Right lobe of liver (tissue), 6 donors: ENCODE data around the gene SLC17A9. TPM values are rescaled to one million over a fixed set of nuclear protein-coding genes. Genes with fewer than 3 reads are reported as not detected.
A peak's percentile ranks its signal among the peaks of the same experiment; 100 is the strongest.

Source experiments
- ATAC-seq, 4 donors: fragments of 200-7000 bp; cut with Tn5 transposase; one replicate each; pipeline ENCODE4 v1.9.1; 2020; ENCODE audit warnings: mild to moderate bottlenecking in 4 of 4, moderate library complexity in 4 of 4
- DNase-seq, 3 donors: peaks; one replicate each; pipeline ENCODE4 v3.0.0-alpha.2; 2020
- H3K27ac ChIP-seq, 3 donors: fragments of 200-600 bp; one replicate each; pipeline ENCODE4 v1.8.0; 2022
- H3K27me3 ChIP-seq, 2 donors: fragments of 200-600 bp; one replicate each; pipeline ENCODE4 v1.8.0; 2022
- H3K36me3 ChIP-seq, 4 donors: fragments of 200-600 bp; sonication (generic) in 1 of 4; one replicate each; pipeline versions ENCODE4 v1.5.1 to v1.8.0; 2017 to 2022; ENCODE audit warnings: control low read depth in 1 of 4
- H3K4me1 ChIP-seq, 4 donors: fragments of 200-600 bp; sonication (generic) in 1 of 4; one replicate each; pipeline versions ENCODE4 v1.5.1 to v1.8.0; 2017 to 2022; ENCODE audit warnings: control low read depth in 1 of 4
- H3K4me3 ChIP-seq, 3 donors: fragments of 200-600 bp; one replicate each; pipeline ENCODE4 v1.8.0; 2022
- H3K9me3 ChIP-seq, 4 donors: fragments of 200-600 bp; sonication (generic) in 1 of 4; one replicate each; pipeline versions ENCODE4 v1.5.1 to v1.8.0; 2017 to 2022; ENCODE audit warnings: control low read depth in 1 of 4
- POLR2A ChIP-seq: fragments of 450-650 bp; IDR thresholded peaks from one replicate; pipeline ENCODE4 v1.6.1; 2017; ENCODE audit warnings: antibody characterized with exemption, mild to moderate bottlenecking
- WGBS: methylation state at CpG from one replicate; pipeline ENCODE4 v1.1.6; 2018; ENCODE audit warnings: low coverage, low lambda C conversion rate; ENCODE audit not compliant: insufficient coverage; ENCODE audit errors: missing lambda C conversion rate; 5-methylcytosine and 5-hydroxymethylcytosine counted together
- intact Hi-C, 2 donors: fragments of 100-400 bp; cut with DNase I; formaldehyde crosslinking; loops; one replicate each; pipeline versions ENCODE4 v1.11.2 to v1.14.1; 2022
- total RNA-seq, 6 experiments: library from RNA; depleted of rRNA in 2 of 6; stranded (reverse); fragments of >200 nt in 2 of 6; fragmentation: NEBNext Ultra II Directional in 3 of 6; extraction: Animal tissue kit (Norgen Biotek cat#: 25700) in 3 of 6; gene quantifications; one replicate each; pipeline versions ENCODE4 v1.1.0 to v1.2.4, GENCODE V29; 2016 to 2023
- TF ChIP-seq, protein P1 (sequence below), 4 donors: fragments of 200-600 bp in 3 of 4; fragments of 450-650 bp in 1 of 4; IDR thresholded peaks; one replicate each; pipeline versions ENCODE4 v1.5.1 to v1.8.0; 2016 to 2022; ENCODE audit warnings: antibody characterized with exemption in 4 of 4, mild to moderate bottlenecking in 2 of 4
- donor health status: DM: no; HTN: yes; CAD: no.
- donor health status: DM: no; HTN: no; CAD: no.
- donor health status: DM: no; HTN: no; CAD: no.
- donor health status: DM: no; HTN: yes; CAD: no.
- donor health status: DM: no; HTN: yes; CAD: no.

The SLC17A9 gene
- total RNA-seq, 6 experiments from 2014 or later, result 29.8 to 99.4 (median 54.1) TPM

DNA sequence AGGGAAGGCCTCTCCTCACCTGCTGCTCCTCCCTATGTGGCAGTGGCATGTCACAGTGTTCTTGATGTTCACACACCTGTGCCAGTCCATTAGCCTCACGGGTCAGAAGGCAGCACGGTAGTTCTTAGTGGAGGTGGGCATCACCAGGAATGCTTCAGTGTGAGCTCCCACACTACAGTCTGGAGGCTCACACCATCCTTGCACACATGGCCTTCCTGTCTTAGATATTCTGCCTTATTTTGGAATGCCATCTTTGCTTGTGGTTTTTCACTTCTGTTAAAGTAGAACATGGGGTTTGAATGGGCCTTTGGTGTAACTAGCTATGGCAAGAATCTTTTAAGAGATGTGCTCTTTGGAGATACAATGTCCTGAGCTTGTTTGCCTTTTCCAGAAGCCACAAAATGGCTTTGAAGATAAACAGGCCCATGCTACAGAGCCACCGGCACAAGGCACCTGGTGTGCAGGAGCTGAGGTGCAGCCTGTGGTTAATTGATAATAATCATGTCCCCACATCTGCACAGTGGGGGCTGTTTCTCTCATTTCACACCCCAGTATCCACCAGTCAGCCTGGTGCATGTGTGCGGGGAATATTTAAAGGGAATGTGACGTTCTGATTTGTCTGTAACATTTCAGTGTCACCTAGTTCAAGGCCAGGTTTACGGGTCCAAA, 3.2 kb upstream of the SLC17A9 start:
- no peak for DNase-seq
- no peaks in the 10 kb centered on the region for H3K9me3 ChIP-seq
- no peak overlapping the region for H3K4me3 ChIP-seq
- 100% methylated on average over 2 of the region's 6 CpGs for WGBS
- peaks cover 0 to 16% (median 8%) of the 10 kb centered on the region in 4 donors for H3K4me1 ChIP-seq
- peaks cover under 1 to 33% (median 9%) of the 10 kb centered on the region in 4 donors for H3K36me3 ChIP-seq
- H3K27me3 ChIP-seq, result no peaks in the 10 kb centered on the region
- ATAC-seq, result no peak
- intact Hi-C loops, result no loop called here
- TF ChIP-seq POLR2A, result no peak
- TF ChIP-seq, protein P1, sequence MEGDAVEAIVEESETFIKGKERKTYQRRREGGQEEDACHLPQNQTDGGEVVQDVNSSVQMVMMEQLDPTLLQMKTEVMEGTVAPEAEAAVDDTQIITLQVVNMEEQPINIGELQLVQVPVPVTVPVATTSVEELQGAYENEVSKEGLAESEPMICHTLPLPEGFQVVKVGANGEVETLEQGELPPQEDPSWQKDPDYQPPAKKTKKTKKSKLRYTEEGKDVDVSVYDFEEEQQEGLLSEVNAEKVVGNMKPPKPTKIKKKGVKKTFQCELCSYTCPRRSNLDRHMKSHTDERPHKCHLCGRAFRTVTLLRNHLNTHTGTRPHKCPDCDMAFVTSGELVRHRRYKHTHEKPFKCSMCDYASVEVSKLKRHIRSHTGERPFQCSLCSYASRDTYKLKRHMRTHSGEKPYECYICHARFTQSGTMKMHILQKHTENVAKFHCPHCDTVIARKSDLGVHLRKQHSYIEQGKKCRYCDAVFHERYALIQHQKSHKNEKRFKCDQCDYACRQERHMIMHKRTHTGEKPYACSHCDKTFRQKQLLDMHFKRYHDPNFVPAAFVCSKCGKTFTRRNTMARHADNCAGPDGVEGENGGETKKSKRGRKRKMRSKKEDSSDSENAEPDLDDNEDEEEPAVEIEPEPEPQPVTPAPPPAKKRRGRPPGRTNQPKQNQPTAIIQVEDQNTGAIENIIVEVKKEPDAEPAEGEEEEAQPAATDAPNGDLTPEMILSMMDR (IDR thresholded peaks at IDR 0.05), result no peak
- H3K27ac ChIP-seq, result no peak overlapping the region

DNA sequence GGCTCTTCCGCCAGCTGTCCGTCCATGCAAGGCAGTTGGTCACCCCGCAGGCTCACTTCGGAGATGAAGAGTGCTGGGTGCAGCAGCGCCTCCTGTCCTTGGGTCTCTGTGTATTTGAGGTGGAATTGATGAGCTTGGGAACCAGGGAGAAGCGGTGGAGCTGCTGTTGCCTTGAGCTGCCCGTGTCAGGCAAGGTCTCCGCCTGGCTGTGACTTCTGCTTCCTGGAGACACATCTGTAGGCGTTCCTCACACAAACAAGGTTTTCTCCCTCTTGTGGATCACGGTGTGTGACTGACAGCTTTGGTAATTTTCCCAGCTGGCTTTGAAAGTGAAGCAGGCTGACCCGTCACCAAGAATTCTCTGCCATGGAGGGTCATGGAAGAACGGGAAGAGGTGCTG, 2.5 kb upstream of the SLC17A9 start:
- Histone ChIP-seq H3K4me1 (peaks cover 0 to 22% (median 8%) of the 10 kb centered on the region in 4 donors), H3K36me3 (peaks cover 0 to 26% (median 3%) of the 10 kb centered on the region in 4 donors), H3K27ac (no peak overlapping the region), H3K9me3 (no peaks in the 10 kb centered on the region), H3K4me3 (no peak overlapping the region), H3K27me3 (no peaks in the 10 kb centered on the region)
- WGBS, result 91% methylated on average over 9 of the region's 12 CpGs
- TF ChIP-seq, protein P1 (IDR thresholded peaks at IDR 0.05), result no peak
- no peak for TF ChIP-seq POLR2A
- DNase-seq (no peak), ATAC-seq (no peak)
- intact Hi-C loops, result no loop called here

DNA sequence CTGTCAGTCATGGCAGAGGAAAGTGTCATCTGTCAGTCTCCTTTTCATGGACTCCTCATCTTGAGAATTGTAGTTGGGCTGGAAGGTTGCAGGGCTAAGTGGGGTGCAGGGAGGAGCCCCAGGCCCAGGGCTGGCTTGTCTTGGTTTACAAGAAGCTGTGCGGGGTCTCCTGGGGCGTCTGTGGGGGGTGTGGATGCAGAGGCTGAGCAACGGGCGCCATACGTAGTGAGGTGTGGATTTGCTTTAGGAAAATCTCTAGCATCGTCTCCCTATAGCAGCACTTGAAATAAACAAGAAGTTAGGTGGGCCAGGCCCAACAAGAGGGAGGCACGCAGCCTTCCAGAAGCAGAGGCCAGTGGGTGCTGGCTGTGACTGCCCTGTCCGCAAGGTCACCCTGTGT, 1.8 kb upstream of the SLC17A9 start:
- H3K27me3 ChIP-seq, result no peaks in the 10 kb centered on the region
- H3K4me1 ChIP-seq, result peaks cover 0 to 27% (median 8%) of the 10 kb centered on the region in 4 donors
- DNase-seq (no peak), ATAC-seq (no peak)
- no peak overlapping the region for H3K27ac ChIP-seq
- intact Hi-C loops, result no loop called here
- no peaks in the 10 kb centered on the region for H3K9me3 ChIP-seq
- TF ChIP-seq, protein P1 (IDR thresholded peaks at IDR 0.05), result no peak
- no peak for TF ChIP-seq POLR2A
- peaks cover 0 to 19% (median 2%) of the 10 kb centered on the region in 4 donors for H3K36me3 ChIP-seq
- no CpG with 5 or more reads among the region's 8 CpGs for WGBS
- no peak overlapping the region for H3K4me3 ChIP-seq

DNA sequence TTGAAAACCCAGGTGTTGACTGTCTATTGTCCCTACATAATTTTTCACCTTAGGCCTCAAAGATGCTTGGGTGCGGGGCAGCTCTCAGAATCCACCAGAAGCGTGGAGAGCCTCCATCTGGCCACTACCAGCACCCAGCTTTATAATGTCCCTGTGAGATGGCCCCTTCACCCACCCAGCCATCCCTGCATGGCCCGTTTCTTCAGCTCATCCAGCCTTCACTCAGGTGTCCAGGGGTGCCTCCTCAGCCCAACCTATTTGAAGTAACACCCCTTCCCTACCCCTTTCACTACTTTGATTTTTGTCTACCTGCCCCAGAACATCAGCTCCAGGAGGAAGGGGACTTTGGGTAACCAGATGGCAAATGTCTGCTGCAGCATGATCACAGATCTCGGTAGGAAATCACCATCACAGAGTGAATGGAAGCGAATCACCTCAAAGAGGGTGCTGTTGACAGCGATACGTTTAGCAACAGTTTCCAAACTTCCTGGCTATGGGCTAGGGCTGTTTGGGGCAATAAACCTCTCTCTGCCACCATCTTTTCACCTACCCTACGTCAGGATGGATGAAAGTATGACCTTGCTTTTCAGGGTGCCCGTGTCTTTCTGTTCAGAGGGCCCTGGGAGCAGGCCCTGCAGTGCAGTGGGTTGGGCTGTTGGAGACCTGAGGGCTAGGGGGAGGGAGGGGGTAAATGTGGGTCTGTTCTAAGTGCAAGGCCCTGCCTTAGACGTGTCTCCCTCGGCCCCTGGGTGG, 1.2 kb upstream of the SLC17A9 start:
- intact Hi-C loops, result no loop called here
- Histone ChIP-seq H3K36me3 (peaks cover 0 to 13% (median 0%) of the 10 kb centered on the region in 4 donors), H3K27me3 (no peaks in the 10 kb centered on the region), H3K9me3 (no peaks in the 10 kb centered on the region), H3K4me3 (no peak overlapping the region), H3K4me1 (peaks cover 0 to 31% (median 8%) of the 10 kb centered on the region in 4 donors), H3K27ac (peak overlapping the region in 2 of 3 donors; percentile 88 to 96)
- ATAC-seq, result no peak
- 79% methylated on average over 8 of the region's 11 CpGs for WGBS
- no peak for DNase-seq
- TF ChIP-seq, protein P1 (IDR thresholded peaks at IDR 0.05), result no peak
- TF ChIP-seq POLR2A, result no peak
